ENCODE measurements around the gene ZNF548.
"Not testable (repeated sequence)": the region's sequence is repeated elsewhere in the genome, so short reads cannot be mapped to it uniquely, and the experiment has no call there.

The ZNF548 gene

GRCh38 chr19:57374179-57374578 lies 15.5 kb upstream of the ZNF548 start:
- TF ChIP-seq, protein P1, sequence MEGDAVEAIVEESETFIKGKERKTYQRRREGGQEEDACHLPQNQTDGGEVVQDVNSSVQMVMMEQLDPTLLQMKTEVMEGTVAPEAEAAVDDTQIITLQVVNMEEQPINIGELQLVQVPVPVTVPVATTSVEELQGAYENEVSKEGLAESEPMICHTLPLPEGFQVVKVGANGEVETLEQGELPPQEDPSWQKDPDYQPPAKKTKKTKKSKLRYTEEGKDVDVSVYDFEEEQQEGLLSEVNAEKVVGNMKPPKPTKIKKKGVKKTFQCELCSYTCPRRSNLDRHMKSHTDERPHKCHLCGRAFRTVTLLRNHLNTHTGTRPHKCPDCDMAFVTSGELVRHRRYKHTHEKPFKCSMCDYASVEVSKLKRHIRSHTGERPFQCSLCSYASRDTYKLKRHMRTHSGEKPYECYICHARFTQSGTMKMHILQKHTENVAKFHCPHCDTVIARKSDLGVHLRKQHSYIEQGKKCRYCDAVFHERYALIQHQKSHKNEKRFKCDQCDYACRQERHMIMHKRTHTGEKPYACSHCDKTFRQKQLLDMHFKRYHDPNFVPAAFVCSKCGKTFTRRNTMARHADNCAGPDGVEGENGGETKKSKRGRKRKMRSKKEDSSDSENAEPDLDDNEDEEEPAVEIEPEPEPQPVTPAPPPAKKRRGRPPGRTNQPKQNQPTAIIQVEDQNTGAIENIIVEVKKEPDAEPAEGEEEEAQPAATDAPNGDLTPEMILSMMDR (IDR thresholded peaks at IDR 0.05; ENCODE audit: low read depth, low read length, missing control alignments) = no peak
- in situ Hi-C loops (cut with HindIII; ENCODE audit: low sequenced_read_pairs) = no loop called here
- no peak overlapping the region for H3K4me3 ChIP-seq (ENCODE audit: low read depth, low read length)
- no peak for DNase-seq (ENCODE audit: low read depth)

DNA sequence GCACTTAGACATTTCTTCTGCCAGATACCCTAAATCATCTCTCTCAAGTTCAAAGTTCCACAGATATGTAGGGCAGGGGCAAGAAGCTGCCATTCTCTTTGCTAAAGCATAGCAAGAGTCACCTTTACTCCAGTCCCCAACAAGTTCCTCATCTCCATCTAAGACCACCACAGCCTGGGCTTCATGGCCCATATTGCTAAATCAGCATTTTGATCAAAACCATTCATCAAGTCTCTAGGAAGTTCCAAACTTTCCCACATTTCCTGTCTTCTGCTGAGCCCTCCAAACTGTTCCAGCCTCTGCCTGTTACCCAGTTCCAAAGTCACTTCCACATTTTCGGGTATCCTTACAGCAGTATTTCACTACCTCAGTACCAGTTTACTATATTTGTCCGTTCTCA lies 15.0 kb upstream of the ZNF548 start:
- H3K4me3 ChIP-seq (ENCODE audit: low read depth, low read length); in situ Hi-C loops (cut with HindIII; ENCODE audit: low sequenced_read_pairs); DNase-seq (ENCODE audit: low read depth): not testable (repeated sequence)

- H3K4me3 ChIP-seq (ENCODE audit: low read depth, low read length) = no peak overlapping the region
- in situ Hi-C loops (cut with HindIII; ENCODE audit: low sequenced_read_pairs) = no loop called here
- TF ChIP-seq, protein P1 (IDR thresholded peaks at IDR 0.05; ENCODE audit: low read depth, low read length, missing control alignments) = no peak
- DNase-seq (ENCODE audit: low read depth) = no peak
These were observed 13.5 kb upstream of the ZNF548 start for GRCh38 chr19:57376151-57376550.

DNA sequence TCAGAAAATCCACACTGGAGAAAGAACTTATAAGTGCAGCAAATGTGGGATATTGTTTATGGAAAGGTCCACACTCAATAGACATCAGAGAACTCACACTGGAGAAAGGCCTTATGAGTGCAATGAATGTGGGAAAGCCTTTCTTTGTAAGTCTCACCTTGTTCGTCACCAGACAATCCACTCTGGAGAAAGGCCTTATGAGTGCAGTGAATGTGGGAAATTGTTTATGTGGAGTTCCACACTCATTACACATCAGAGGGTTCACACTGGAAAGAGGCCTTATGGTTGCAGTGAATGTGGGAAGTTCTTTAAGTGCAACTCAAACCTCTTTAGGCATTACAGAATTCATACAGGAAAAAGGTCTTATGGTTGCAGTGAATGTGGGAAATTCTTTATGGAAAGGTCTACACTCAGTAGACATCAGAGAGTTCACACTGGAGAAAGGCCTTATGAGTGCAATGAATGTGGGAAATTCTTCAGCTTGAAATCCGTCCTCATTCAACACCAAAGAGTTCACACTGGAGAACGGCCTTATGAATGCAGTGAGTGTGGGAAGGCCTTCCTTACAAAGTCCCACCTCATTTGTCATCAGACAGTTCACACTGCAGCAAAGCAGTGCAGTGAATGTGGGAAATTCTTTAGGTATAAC lies 12.0 kb upstream of the ZNF548 start:
- in situ Hi-C loops (cut with HindIII; ENCODE audit: low sequenced_read_pairs) = no loop called here
- DNase-seq (ENCODE audit: low read depth) = no peak

GRCh38 chr19:57380923-57381322 lies 8.7 kb upstream of the ZNF548 start:
- in situ Hi-C loops (cut with HindIII; ENCODE audit: low sequenced_read_pairs) = loop anchor here (5.0 to 10.0 kb wide), 2 partner anchors 36 to 126 kb away; no protein-coding TSS in a partner anchor
- DNase-seq (ENCODE audit: low read depth) = no peak
- TF ChIP-seq, protein P1 (IDR thresholded peaks at IDR 0.05; ENCODE audit: low read depth, low read length, missing control alignments) = no peak
- no peak overlapping the region for H3K4me3 ChIP-seq (ENCODE audit: low read depth, low read length)

More for the DNA sequence above, 12.0 kb upstream of the ZNF548 start:
- TF ChIP-seq, protein P1 (IDR thresholded peaks at IDR 0.05; ENCODE audit: low read depth, low read length, missing control alignments) = no peak
- H3K4me3 ChIP-seq (ENCODE audit: low read depth, low read length) = no peak overlapping the region

GRCh38 chr19:57382806-57383488 lies 6.7 kb upstream of the ZNF548 start:
- in situ Hi-C loops (cut with HindIII; ENCODE audit: low sequenced_read_pairs) = loop anchor here (5.0 to 10.0 kb wide), 2 partner anchors 34 to 128 kb away; no protein-coding TSS in a partner anchor
- TF ChIP-seq, protein P1 (IDR thresholded peaks at IDR 0.05; ENCODE audit: low read depth, low read length, missing control alignments) = no peak
- no peak for DNase-seq (ENCODE audit: low read depth)
- no peak overlapping the region for H3K4me3 ChIP-seq (ENCODE audit: low read depth, low read length)

- in situ Hi-C loops (cut with HindIII; ENCODE audit: low sequenced_read_pairs) = loop anchor here (10.0 kb wide), 1 partner anchor 134 kb away; no protein-coding TSS in a partner anchor
- TF ChIP-seq, protein P1 (IDR thresholded peaks at IDR 0.05; ENCODE audit: low read depth, low read length, missing control alignments) = no peak
- H3K4me3 ChIP-seq (ENCODE audit: low read depth, low read length) = peak overlapping the region; percentile 89
These were observed 392 bp upstream of the ZNF548 start for GRCh38 chr19:57389194-57389729.

More at GRCh38 chr19:57389194-57389729, 392 bp upstream of the ZNF548 start:
- no peak for DNase-seq (ENCODE audit: low read depth)
